ENCODE measurements around the gene DDN. TPM values are rescaled to one million over a fixed set of nuclear protein-coding genes. Genes with fewer than 3 reads are reported as not detected.

Gene DDN
- total RNA-seq, 2 donors from 2014 or later, result 0.66 TPM; not detected in 1

DNA sequence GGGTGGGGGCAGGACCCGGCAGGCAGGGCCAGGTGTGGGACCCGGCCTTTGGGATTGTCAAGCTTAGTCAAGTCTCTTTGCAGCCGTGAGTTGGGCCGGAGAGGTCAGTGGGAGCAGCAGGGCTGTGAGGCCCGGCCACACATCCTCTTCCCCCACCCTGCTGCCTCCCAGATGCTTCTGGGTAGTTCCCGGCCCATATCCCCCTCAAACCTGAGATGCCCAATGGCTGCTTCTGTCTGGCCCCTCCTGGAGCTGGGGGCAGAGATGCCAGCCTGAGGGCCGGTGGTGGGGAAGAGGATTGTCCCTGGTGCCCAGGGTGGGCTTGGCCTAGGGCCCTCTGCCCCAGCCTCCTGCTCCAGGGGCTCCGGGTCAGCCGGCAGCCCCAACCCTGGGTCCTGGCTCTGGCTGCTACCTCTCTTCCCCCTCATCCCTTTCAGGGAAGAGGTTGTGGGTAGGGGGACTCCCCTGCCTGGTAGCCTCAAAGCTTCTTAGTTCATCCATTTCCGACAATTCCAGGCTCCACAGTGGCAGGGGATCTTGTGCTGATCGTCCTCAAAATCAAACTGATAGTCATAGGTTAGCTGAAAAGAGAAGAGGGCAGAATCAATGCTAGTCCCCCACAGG lies 22.2 kb upstream of the DDN start:
- no peaks in the 10 kb centered on the region for H3K27me3 ChIP-seq
- H3K9me3 ChIP-seq, result no peaks in the 10 kb centered on the region
- DNase-seq (no peak), ATAC-seq (no peak)
- peaks cover 13% of the 10 kb centered on the region for H3K4me1 ChIP-seq
- peaks cover 15 to 35% of the 10 kb centered on the region in 2 donors for H3K36me3 ChIP-seq (replicated peaks in 1 of 2; ENCODE audit: insufficient read depth in 1 of 2, low read depth in 2 of 2)
- TF ChIP-seq CTCF (IDR thresholded peaks at IDR 0.05), result no peak
- no peak for TF ChIP-seq POLR2A (IDR thresholded peaks at IDR 0.05)
- H3K27ac ChIP-seq, result no peak overlapping the region
- 75 to 81% methylated on average over 7 to 11 of the region's 11 CpGs for WGBS, 2 donors
- intact Hi-C loops (cut with DNase I), result no loop called here
- no peak overlapping the region for H3K4me3 ChIP-seq

- WGBS, 2 donors, result 75 to 80% methylated on average over 6 of the region's 6 CpGs
- no peak for DNase-seq
Observed at GRCh38 chr12:49020441-49020840, 21.3 kb upstream of the DDN start.

GRCh38 chr12:49019443-49020324 lies 20.5 kb upstream of the DDN start:
- Histone ChIP-seq H3K9me3 (no peaks in the 10 kb centered on the region), H3K27me3 (no peaks in the 10 kb centered on the region), H3K36me3 (replicated peaks in 1 of 2; ENCODE audit: insufficient read depth in 1 of 2, low read depth in 2 of 2) (peaks cover 3 to 20% of the 10 kb centered on the region in 2 donors), H3K4me3 (no peak overlapping the region), H3K4me1 (peaks cover 13% of the 10 kb centered on the region), H3K27ac (peak overlapping the region; percentile 79 to 91 (median 88))
- peak in 2 of 4 donors; percentile 38 to 42 for DNase-seq
- no peak for TF ChIP-seq CTCF (IDR thresholded peaks at IDR 0.05)
- TF ChIP-seq POLR2A (IDR thresholded peaks at IDR 0.05), result no peak
- no peak for ATAC-seq
- intact Hi-C loops (cut with DNase I), result no loop called here
- WGBS, 2 donors, result 69 to 79% methylated on average over 9 to 10 of the region's 10 CpGs

More at GRCh38 chr12:49020441-49020840, 21.3 kb upstream of the DDN start:
- intact Hi-C loops (cut with DNase I), result no loop called here
- Histone ChIP-seq H3K9me3 (no peaks in the 10 kb centered on the region), H3K27me3 (no peaks in the 10 kb centered on the region), H3K4me1 (peaks cover 13% of the 10 kb centered on the region), H3K36me3 (replicated peaks in 1 of 2; ENCODE audit: insufficient read depth in 1 of 2, low read depth in 2 of 2) (peaks cover 8 to 28% of the 10 kb centered on the region in 2 donors), H3K4me3 (no peak overlapping the region), H3K27ac (no peak overlapping the region)
- ATAC-seq, result no peak
- no peak for TF ChIP-seq POLR2A (IDR thresholded peaks at IDR 0.05)
- TF ChIP-seq CTCF (IDR thresholded peaks at IDR 0.05), result no peak

- H3K4me1 ChIP-seq, result peaks cover 13% of the 10 kb centered on the region
- intact Hi-C loops (cut with DNase I), result no loop called here
- DNase-seq (no peak), ATAC-seq (peak; percentile 19)
- H3K27me3 ChIP-seq, result no peaks in the 10 kb centered on the region
- 2 to 4% methylated on average over 8 of the region's 8 CpGs for WGBS, 2 donors
- peaks cover 0 to 17% of the 10 kb centered on the region in 2 donors for H3K36me3 ChIP-seq (replicated peaks in 1 of 2; ENCODE audit: insufficient read depth in 1 of 2, low read depth in 2 of 2)
- peak overlapping the region in 1 of 2 donors; percentile 83 for H3K4me3 ChIP-seq
- H3K9me3 ChIP-seq, result no peaks in the 10 kb centered on the region
- no peak for TF ChIP-seq CTCF (IDR thresholded peaks at IDR 0.05)
- peak overlapping the region; percentile 79 to 91 (median 88) for H3K27ac ChIP-seq
Observed at GRCh38 chr12:49019120-49019430, 19.9 kb upstream of the DDN start.

Data from body of pancreas (tissue), 4 donors.